Raji (cell line): ENCODE data around the gene HDAC1.
A peak's percentile ranks its signal among the peaks of the same experiment; 100 is the strongest.

Experiments used
- POLR2A ChIP-seq: IDR thresholded peaks from 2 replicates; pipeline ENCODE4 v1.6.1; 2011; ENCODE audit warnings: low read depth, low read length, control low read depth; ENCODE audit not compliant: insufficient read depth

HDAC1 gene

GRCh38 chr1:32351399-32352238 lies 59.7 kb downstream of the HDAC1 start:
- TF ChIP-seq POLR2A = peak; percentile 49

- TF ChIP-seq POLR2A = no peak
Observed at GRCh38 chr1:32352239-32352745, 60.4 kb downstream of the HDAC1 start.

- no peak for TF ChIP-seq POLR2A
Observed at GRCh38 chr1:32352831-32353383, 61.0 kb downstream of the HDAC1 start.

GRCh38 chr1:32353431-32353830 lies 61.5 kb downstream of the HDAC1 start:
- no peak for TF ChIP-seq POLR2A

- TF ChIP-seq POLR2A = no peak
Observed at GRCh38 chr1:32353886-32354570, 62.1 kb downstream of the HDAC1 start.

GRCh38 chr1:32356478-32356877 lies 64.6 kb downstream of the HDAC1 start:
- TF ChIP-seq POLR2A = no peak

GRCh38 chr1:32357614-32358013 lies 65.7 kb downstream of the HDAC1 start:
- no peak for TF ChIP-seq POLR2A

GRCh38 chr1:32358435-32358834 lies 66.6 kb downstream of the HDAC1 start:
- no peak for TF ChIP-seq POLR2A

- no peak for TF ChIP-seq POLR2A
Observed at GRCh38 chr1:32361308-32361673, 69.4 kb downstream of the HDAC1 start.

- no peak for TF ChIP-seq POLR2A
Observed at GRCh38 chr1:32361674-32362473, 70.0 kb downstream of the HDAC1 start.

- no peak for TF ChIP-seq POLR2A
Observed at GRCh38 chr1:32362474-32363313, 70.8 kb downstream of the HDAC1 start, which contains the start of the genes FAM229A and TSSK3. Gene FAM229A, minus strand, starts transcription at chr1:32362485. Its CDS starts 394 bp downstream, at chr1:32362091. Gene TSSK3, plus strand, starts transcription at chr1:32362539. Its CDS starts 163 bp downstream, at chr1:32362702.

- no peak for TF ChIP-seq POLR2A
Observed at GRCh38 chr1:32363713-32364112, 71.8 kb downstream of the HDAC1 start.

GRCh38 chr1:32364836-32365235 lies 73.0 kb downstream of the HDAC1 start:
- TF ChIP-seq POLR2A = no peak

- TF ChIP-seq POLR2A = no peak
Observed at GRCh38 chr1:32365445-32365844, 73.6 kb downstream of the HDAC1 start.

GRCh38 chr1:32367912-32368635 lies 76.2 kb downstream of the HDAC1 start:
- no peak for TF ChIP-seq POLR2A
